ENCODE measurements around the gene HBS1L.

The HBS1L gene

GRCh38 chr6:134948142-134948541, 106.5 kb downstream of the HBS1L start:
- H3K4me3 ChIP-seq (ENCODE audit: low read length in 2 of 2), result no peak overlapping the region
- H3K27ac ChIP-seq (ENCODE audit: low read depth in 2 of 2, low read length in 2 of 2), result no peak overlapping the region
- no peaks in the 10 kb centered on the region for H3K9me3 ChIP-seq (ENCODE audit: control insufficient read depth in 2 of 2, low read length in 2 of 2)
- H3K9ac ChIP-seq (ENCODE audit: low read depth in 1 of 2, low read length in 2 of 2), result no peak overlapping the region
- no peaks in the 10 kb centered on the region for H3K27me3 ChIP-seq (ENCODE audit: control insufficient read depth in 2 of 2, insufficient read depth in 2 of 2, low read length in 2 of 2)
- H3K4me1 ChIP-seq (ENCODE audit: control insufficient read depth in 2 of 2, insufficient read depth in 2 of 2, low read length in 2 of 2), result no peaks in the 10 kb centered on the region
- no peaks in the 10 kb centered on the region for H3K36me3 ChIP-seq (ENCODE audit: control insufficient read depth in 2 of 2, insufficient read depth in 2 of 2, low read length in 2 of 2)

- Histone ChIP-seq H3K9ac (ENCODE audit: low read depth in 1 of 2, low read length in 2 of 2) (no peak overlapping the region), H3K36me3 (ENCODE audit: control insufficient read depth in 2 of 2, insufficient read depth in 2 of 2, low read length in 2 of 2) (no peaks in the 10 kb centered on the region), H3K27ac (ENCODE audit: low read depth in 2 of 2, low read length in 2 of 2) (no peak overlapping the region), H3K27me3 (ENCODE audit: control insufficient read depth in 2 of 2, insufficient read depth in 2 of 2, low read length in 2 of 2) (no peaks in the 10 kb centered on the region), H3K4me1 (ENCODE audit: control insufficient read depth in 2 of 2, insufficient read depth in 2 of 2, low read length in 2 of 2) (no peaks in the 10 kb centered on the region), H3K9me3 (ENCODE audit: control insufficient read depth in 2 of 2, low read length in 2 of 2) (no peaks in the 10 kb centered on the region), H3K4me3 (ENCODE audit: low read length in 2 of 2) (no peak overlapping the region)
Measured at GRCh38 chr6:134945045-134945444, 109.6 kb downstream of the HBS1L start.

GRCh38 chr6:134943522-134944111, 111.0 kb downstream of the HBS1L start:
- Histone ChIP-seq H3K27ac (ENCODE audit: low read depth in 2 of 2, low read length in 2 of 2) (no peak overlapping the region), H3K9me3 (ENCODE audit: control insufficient read depth in 2 of 2, low read length in 2 of 2) (no peaks in the 10 kb centered on the region), H3K4me3 (ENCODE audit: low read length in 2 of 2) (no peak overlapping the region), H3K36me3 (ENCODE audit: control insufficient read depth in 2 of 2, insufficient read depth in 2 of 2, low read length in 2 of 2) (no peaks in the 10 kb centered on the region), H3K27me3 (ENCODE audit: control insufficient read depth in 2 of 2, insufficient read depth in 2 of 2, low read length in 2 of 2) (no peaks in the 10 kb centered on the region), H3K9ac (ENCODE audit: low read depth in 1 of 2, low read length in 2 of 2) (no peak overlapping the region), H3K4me1 (ENCODE audit: control insufficient read depth in 2 of 2, insufficient read depth in 2 of 2, low read length in 2 of 2) (no peaks in the 10 kb centered on the region)

- H3K27ac ChIP-seq (ENCODE audit: low read depth in 2 of 2, low read length in 2 of 2), result no peak overlapping the region
- no peaks in the 10 kb centered on the region for H3K27me3 ChIP-seq (ENCODE audit: control insufficient read depth in 2 of 2, insufficient read depth in 2 of 2, low read length in 2 of 2)
- H3K36me3 ChIP-seq (ENCODE audit: control insufficient read depth in 2 of 2, insufficient read depth in 2 of 2, low read length in 2 of 2), result no peaks in the 10 kb centered on the region
- no peaks in the 10 kb centered on the region for H3K4me1 ChIP-seq (ENCODE audit: control insufficient read depth in 2 of 2, insufficient read depth in 2 of 2, low read length in 2 of 2)
- no peak overlapping the region for H3K9ac ChIP-seq (ENCODE audit: low read depth in 1 of 2, low read length in 2 of 2)
- H3K9me3 ChIP-seq (ENCODE audit: control insufficient read depth in 2 of 2, low read length in 2 of 2), result no peaks in the 10 kb centered on the region
- no peak overlapping the region for H3K4me3 ChIP-seq (ENCODE audit: low read length in 2 of 2)
Measured at GRCh38 chr6:134938896-134939295, 115.7 kb downstream of the HBS1L start.

GRCh38 chr6:134937426-134937825, 117.2 kb downstream of the HBS1L start:
- Histone ChIP-seq H3K4me3 (ENCODE audit: low read length in 2 of 2) (no peak overlapping the region), H3K9ac (ENCODE audit: low read depth in 1 of 2, low read length in 2 of 2) (no peak overlapping the region), H3K27ac (ENCODE audit: low read depth in 2 of 2, low read length in 2 of 2) (no peak overlapping the region), H3K4me1 (ENCODE audit: control insufficient read depth in 2 of 2, insufficient read depth in 2 of 2, low read length in 2 of 2) (no peaks in the 10 kb centered on the region), H3K9me3 (ENCODE audit: control insufficient read depth in 2 of 2, low read length in 2 of 2) (no peaks in the 10 kb centered on the region), H3K36me3 (ENCODE audit: control insufficient read depth in 2 of 2, insufficient read depth in 2 of 2, low read length in 2 of 2) (no peaks in the 10 kb centered on the region), H3K27me3 (ENCODE audit: control insufficient read depth in 2 of 2, insufficient read depth in 2 of 2, low read length in 2 of 2) (no peaks in the 10 kb centered on the region)

- H3K9me3 ChIP-seq (ENCODE audit: control insufficient read depth in 2 of 2, low read length in 2 of 2), result no peaks in the 10 kb centered on the region
- no peaks in the 10 kb centered on the region for H3K27me3 ChIP-seq (ENCODE audit: control insufficient read depth in 2 of 2, insufficient read depth in 2 of 2, low read length in 2 of 2)
- no peaks in the 10 kb centered on the region for H3K36me3 ChIP-seq (ENCODE audit: control insufficient read depth in 2 of 2, insufficient read depth in 2 of 2, low read length in 2 of 2)
- H3K4me3 ChIP-seq (ENCODE audit: low read length in 2 of 2), result no peak overlapping the region
- H3K4me1 ChIP-seq (ENCODE audit: control insufficient read depth in 2 of 2, insufficient read depth in 2 of 2, low read length in 2 of 2), result no peaks in the 10 kb centered on the region
- no peak overlapping the region for H3K9ac ChIP-seq (ENCODE audit: low read depth in 1 of 2, low read length in 2 of 2)
- no peak overlapping the region for H3K27ac ChIP-seq (ENCODE audit: low read depth in 2 of 2, low read length in 2 of 2)
Measured at GRCh38 chr6:134936931-134937330, 117.7 kb downstream of the HBS1L start.

GRCh38 chr6:134936476-134936875, 118.1 kb downstream of the HBS1L start:
- H3K4me1 ChIP-seq (ENCODE audit: control insufficient read depth in 2 of 2, insufficient read depth in 2 of 2, low read length in 2 of 2), result no peaks in the 10 kb centered on the region
- H3K27ac ChIP-seq (ENCODE audit: low read depth in 2 of 2, low read length in 2 of 2), result no peak overlapping the region
- no peak overlapping the region for H3K4me3 ChIP-seq (ENCODE audit: low read length in 2 of 2)
- H3K9me3 ChIP-seq (ENCODE audit: control insufficient read depth in 2 of 2, low read length in 2 of 2), result no peaks in the 10 kb centered on the region
- H3K9ac ChIP-seq (ENCODE audit: low read depth in 1 of 2, low read length in 2 of 2), result no peak overlapping the region
- no peaks in the 10 kb centered on the region for H3K36me3 ChIP-seq (ENCODE audit: control insufficient read depth in 2 of 2, insufficient read depth in 2 of 2, low read length in 2 of 2)
- no peaks in the 10 kb centered on the region for H3K27me3 ChIP-seq (ENCODE audit: control insufficient read depth in 2 of 2, insufficient read depth in 2 of 2, low read length in 2 of 2)

GRCh38 chr6:134934793-134935485, 119.7 kb downstream of the HBS1L start:
- Histone ChIP-seq H3K36me3 (ENCODE audit: control insufficient read depth in 2 of 2, insufficient read depth in 2 of 2, low read length in 2 of 2) (no peaks in the 10 kb centered on the region), H3K4me1 (ENCODE audit: control insufficient read depth in 2 of 2, insufficient read depth in 2 of 2, low read length in 2 of 2) (no peaks in the 10 kb centered on the region), H3K27ac (ENCODE audit: low read depth in 2 of 2, low read length in 2 of 2) (no peak overlapping the region), H3K9me3 (ENCODE audit: control insufficient read depth in 2 of 2, low read length in 2 of 2) (no peaks in the 10 kb centered on the region), H3K9ac (ENCODE audit: low read depth in 1 of 2, low read length in 2 of 2) (no peak overlapping the region), H3K27me3 (ENCODE audit: control insufficient read depth in 2 of 2, insufficient read depth in 2 of 2, low read length in 2 of 2) (no peaks in the 10 kb centered on the region), H3K4me3 (ENCODE audit: low read length in 2 of 2) (no peak overlapping the region)

GRCh38 chr6:134932535-134933470, 121.8 kb downstream of the HBS1L start:
- H3K27ac ChIP-seq (ENCODE audit: low read depth in 2 of 2, low read length in 2 of 2), result no peak overlapping the region
- H3K9me3 ChIP-seq (ENCODE audit: control insufficient read depth in 2 of 2, low read length in 2 of 2), result no peaks in the 10 kb centered on the region
- no peaks in the 10 kb centered on the region for H3K36me3 ChIP-seq (ENCODE audit: control insufficient read depth in 2 of 2, insufficient read depth in 2 of 2, low read length in 2 of 2)
- H3K27me3 ChIP-seq (ENCODE audit: control insufficient read depth in 2 of 2, insufficient read depth in 2 of 2, low read length in 2 of 2), result no peaks in the 10 kb centered on the region
- H3K4me3 ChIP-seq (ENCODE audit: low read length in 2 of 2), result no peak overlapping the region
- no peak overlapping the region for H3K9ac ChIP-seq (ENCODE audit: low read depth in 1 of 2, low read length in 2 of 2)
- no peaks in the 10 kb centered on the region for H3K4me1 ChIP-seq (ENCODE audit: control insufficient read depth in 2 of 2, insufficient read depth in 2 of 2, low read length in 2 of 2)

- Histone ChIP-seq H3K9ac (ENCODE audit: low read depth in 1 of 2, low read length in 2 of 2) (no peak overlapping the region), H3K27me3 (ENCODE audit: control insufficient read depth in 2 of 2, insufficient read depth in 2 of 2, low read length in 2 of 2) (no peaks in the 10 kb centered on the region), H3K4me1 (ENCODE audit: control insufficient read depth in 2 of 2, insufficient read depth in 2 of 2, low read length in 2 of 2) (no peaks in the 10 kb centered on the region), H3K4me3 (ENCODE audit: low read length in 2 of 2) (no peak overlapping the region), H3K27ac (ENCODE audit: low read depth in 2 of 2, low read length in 2 of 2) (no peak overlapping the region), H3K36me3 (ENCODE audit: control insufficient read depth in 2 of 2, insufficient read depth in 2 of 2, low read length in 2 of 2) (no peaks in the 10 kb centered on the region), H3K9me3 (ENCODE audit: control insufficient read depth in 2 of 2, low read length in 2 of 2) (no peaks in the 10 kb centered on the region)
Measured at GRCh38 chr6:134932098-134932497, 122.5 kb downstream of the HBS1L start.

All from mucosa of rectum (tissue), 2 donors.